ENCODE data around the gene TMEM101.

DNA sequence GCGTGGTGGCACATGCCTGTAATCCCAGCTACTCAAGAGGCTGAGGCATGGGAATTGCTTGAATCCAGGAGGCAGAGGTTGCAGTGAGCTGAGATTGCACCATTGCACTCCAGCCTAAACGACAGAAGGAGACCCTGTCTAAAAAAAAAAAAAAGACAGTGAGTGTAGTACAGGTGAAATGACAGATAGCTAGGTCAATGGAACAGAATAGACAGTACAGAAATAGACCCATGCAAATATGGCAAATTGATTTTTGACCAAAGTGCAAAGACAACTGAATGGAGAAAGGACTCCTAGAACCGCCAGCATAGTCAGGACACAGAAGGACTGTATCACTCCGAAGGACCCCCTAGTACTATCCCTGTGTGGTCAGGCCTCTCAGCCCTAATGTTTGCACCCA is 44.4 kb downstream of the TMEM101 start:
- TF ChIP-seq, protein P1, sequence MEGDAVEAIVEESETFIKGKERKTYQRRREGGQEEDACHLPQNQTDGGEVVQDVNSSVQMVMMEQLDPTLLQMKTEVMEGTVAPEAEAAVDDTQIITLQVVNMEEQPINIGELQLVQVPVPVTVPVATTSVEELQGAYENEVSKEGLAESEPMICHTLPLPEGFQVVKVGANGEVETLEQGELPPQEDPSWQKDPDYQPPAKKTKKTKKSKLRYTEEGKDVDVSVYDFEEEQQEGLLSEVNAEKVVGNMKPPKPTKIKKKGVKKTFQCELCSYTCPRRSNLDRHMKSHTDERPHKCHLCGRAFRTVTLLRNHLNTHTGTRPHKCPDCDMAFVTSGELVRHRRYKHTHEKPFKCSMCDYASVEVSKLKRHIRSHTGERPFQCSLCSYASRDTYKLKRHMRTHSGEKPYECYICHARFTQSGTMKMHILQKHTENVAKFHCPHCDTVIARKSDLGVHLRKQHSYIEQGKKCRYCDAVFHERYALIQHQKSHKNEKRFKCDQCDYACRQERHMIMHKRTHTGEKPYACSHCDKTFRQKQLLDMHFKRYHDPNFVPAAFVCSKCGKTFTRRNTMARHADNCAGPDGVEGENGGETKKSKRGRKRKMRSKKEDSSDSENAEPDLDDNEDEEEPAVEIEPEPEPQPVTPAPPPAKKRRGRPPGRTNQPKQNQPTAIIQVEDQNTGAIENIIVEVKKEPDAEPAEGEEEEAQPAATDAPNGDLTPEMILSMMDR (IDR thresholded peaks at IDR 0.05), result no peak
- TF ChIP-seq ZFX (IDR thresholded peaks at IDR 0.05; ENCODE audit: borderline replicate concordance), result no peak
